ENCODE data around the gene IL36RN.

IL36RN gene

DNA sequence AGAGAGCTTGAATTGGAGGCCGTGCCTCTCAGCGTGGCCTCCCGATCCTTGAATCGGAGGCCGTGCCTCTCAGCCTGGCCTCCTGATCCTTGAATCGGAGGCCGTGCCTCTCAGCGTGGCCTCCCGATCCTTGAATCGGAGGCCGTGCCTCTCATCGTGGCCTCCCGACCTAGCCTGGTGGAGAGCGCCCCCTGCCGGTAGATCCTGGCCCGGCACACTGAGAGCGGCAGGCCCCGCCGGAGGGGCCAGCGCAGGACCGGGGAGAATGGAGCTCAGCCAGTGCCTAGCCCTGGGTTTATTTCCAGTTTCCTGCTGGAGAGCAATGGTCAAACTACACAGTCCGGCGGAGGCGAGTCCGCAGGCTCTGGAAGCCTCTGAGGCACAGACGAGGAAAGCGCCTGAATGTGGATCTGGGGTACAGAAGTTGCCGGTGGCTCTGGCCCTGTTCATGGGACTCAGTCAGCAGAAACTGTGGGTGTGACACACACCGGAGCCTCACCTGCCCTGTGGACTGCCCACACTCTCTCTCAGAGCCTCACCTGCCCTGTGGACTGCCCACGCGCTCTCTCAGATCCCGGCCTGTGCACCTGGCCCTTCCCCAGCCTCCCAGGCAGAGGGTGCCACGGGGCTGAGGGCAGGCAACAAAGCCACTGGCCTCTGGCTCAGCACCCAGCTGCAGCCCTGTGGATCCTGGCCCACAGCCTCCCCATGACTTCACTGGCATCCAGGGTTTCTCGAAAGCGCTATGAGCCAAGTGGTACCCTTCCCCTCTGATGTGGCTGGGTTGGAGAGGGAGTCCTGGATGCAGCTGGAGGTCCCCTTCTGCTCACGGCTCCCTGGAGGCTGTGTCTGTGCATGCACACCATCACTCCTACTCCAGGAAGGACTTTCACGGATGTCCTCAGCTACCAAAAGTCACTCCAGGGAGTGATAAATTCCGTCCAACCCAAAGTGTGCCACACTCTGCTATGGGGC, 7.8 kb upstream of the IL36RN start:
- no peak for DNase-seq

DNA sequence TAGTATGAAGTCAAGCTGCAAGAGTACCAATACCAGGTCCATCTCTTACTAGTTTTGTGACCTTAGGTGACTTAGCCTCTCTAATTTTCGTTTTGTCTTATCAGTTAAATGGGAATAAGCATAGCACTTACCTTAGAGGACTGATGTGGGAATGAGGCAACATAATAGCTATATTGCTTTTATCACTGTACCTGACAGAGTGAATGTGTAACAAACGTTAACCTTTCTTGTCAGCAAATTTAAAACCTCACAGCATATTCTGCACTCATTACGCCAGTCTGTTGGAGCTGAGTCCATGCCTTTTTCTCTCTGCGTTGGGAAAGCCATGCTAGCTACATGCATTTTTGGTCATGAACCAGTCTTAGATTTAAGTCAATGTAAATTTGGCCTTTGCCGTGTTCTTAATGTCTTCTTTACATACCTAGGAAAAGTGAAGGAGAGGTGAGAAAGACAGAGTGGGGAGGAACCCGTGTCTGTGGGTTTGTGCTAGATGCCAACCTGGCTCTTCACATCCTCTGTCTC, 6.5 kb upstream of the IL36RN start, which contains the start of gene IL36B:
IL36B (minus strand) TSS at position 472 of the 522 bp plus-strand sequence.
- no peak for DNase-seq

DNA sequence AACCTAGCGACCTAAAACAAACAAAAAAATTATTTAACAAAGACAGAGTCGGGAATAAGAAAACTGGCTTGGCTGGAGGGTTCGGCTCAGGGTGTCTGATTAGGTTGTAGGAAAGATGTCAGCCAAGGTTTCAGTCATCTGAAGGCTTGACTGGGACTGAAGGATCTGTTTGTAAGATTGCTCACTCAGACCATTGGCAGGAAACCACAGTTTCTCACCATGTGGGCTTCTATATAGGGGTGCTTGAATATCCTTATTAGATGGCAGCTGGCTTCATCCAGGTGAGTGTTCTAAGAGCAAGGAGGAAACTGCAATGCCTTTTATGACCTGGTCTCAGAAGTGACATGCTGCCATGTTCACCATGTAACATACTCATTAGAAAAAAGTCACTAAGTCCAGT, 5.3 kb upstream of the IL36RN start:
- no peak for DNase-seq

DNA sequence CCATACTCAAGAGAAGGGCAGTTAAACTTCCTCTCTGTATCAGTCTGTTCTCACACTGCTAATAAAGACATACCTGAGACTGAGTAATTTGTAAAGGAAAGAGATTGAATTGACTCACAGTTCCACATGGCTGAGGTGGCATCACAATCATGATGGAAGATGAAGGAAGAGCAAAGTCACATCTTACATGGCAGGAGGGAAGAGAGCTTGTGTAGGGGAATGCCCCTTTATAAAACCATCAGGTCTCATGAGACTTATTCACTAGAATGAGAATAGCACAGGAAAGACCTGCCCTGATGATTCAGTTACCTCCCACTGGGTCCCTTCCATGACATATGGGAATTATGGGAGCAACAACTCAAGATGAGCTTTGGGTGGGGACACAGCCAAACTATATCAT, 4.9 kb upstream of the IL36RN start:
- no peak for DNase-seq

DNA sequence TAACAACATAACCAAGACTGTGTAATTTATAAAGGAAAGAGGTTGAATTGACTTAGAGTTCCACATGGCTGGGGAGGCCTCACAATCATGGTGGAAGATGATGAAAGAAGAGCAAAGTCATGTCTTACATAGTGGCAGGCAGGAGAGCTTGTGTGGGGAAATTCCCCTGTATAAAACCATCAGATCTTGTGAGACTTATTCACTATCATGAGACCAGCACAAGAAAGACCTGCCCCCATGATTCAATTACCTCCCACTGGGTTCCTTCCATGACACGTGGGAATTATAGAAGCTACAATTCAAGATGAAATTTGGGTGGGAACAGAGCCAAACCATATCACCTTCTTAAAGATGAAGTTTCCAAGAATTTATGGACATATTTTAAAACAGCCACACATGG, 2.5 kb upstream of the IL36RN start:
- no peak for DNase-seq

DNA sequence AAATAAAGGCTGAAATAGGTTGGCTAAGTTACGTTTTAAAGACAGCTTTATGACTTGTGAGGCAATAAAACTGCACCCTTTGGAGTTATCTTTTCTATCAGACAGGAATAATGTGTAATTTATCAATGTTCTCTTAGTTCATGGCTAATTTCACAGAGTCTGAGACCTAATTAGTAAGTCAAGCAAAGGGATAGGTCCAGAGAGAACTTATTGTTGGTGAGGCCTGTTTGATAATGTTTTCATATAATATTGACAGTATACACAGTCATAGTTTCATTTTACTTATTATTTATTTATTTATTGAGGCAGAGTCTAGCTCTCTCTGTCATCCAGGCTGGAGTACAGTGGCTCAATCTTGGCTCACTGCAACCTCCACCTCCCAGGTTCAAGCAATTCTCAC, 1.9 kb upstream of the IL36RN start:
- DNase-seq: no peak

DNA sequence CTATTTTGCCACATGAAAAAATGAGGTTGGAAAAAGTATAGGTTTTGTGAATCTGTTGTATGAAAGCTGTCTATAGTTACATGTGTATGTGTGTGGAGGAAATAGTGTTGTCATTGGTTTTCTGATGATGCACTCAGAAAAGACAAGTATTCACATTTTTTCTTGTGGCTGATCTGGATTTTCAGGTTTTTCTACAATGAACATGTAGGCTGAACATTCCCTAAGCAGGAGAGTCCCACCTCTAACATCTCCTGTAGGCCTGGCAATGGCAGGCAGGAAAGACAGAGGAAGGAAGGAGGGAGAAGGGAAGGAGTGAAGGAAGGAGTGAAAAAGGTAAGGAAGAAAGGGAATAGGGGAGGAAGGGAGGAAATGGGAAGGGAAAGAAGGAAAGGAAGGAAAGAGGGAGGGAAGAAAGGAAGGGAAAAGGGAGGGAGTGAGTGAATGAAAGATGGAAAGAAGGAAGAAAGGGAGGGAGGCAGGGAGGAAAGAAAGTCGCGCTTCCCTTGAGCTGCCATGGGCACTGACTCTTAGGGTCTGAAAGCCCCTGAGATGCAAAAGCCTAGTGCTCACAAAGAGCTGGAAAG, 495 bp upstream of the IL36RN start:
- no peak for DNase-seq

DNA sequence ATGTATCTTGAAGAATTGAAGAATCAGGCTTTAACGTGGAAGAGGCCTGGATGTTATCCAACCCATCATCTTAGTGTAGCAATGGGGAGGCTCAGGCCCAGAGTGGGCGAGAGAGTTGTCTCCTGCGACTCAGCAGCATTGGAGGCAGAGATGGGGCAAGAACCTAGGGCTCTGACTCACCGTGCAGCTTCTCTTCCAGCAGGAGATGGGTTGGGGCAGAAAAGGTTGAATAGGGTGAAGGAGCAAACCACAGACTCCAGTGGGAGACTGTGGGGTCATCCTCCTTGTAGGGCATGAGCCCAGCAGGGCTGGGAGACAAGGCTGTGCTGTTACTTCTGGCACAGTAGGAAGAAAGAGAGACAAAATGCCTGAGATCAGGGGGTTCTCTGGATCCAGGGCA, 1.4 kb downstream of the IL36RN start:
- no peak for DNase-seq

DNA sequence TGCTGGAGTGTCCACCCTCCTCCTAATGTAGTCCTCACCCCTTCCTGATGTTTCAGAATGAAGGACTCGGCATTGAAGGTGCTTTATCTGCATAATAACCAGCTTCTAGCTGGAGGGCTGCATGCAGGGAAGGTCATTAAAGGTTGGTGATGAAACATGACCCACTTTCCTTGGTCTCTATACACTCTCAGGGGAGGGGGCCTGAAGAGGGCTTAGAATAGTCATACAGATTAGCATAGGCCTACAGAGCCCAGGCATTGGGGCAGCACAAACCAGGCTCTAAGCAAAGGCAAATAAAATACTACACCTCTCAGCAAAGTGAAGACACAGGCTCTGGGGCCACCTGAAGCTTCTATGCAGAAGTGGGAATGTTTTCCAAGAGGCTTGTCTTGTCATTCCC, 1.8 kb downstream of the IL36RN start:
- DNase-seq: no peak

DNA sequence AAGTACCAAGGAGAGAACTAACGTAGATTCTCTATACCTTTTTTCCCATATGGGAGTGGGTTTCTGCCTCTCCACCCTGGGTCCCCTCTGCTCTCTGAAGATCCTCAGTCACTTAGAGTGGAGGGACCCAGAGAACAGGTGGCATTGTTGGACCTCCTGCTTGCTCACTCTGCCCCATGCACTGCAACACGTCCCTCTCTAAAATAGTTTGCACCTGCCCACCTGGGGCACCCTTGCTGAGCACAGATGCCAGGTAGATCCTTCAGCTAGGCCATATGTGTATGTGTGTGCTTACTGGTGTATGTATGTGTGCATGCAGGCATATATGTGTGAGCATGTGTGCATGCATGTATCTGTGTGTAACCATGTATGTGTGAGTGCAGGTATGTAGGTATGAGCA, 2.2 kb downstream of the IL36RN start:
- DNase-seq: no peak

DNA sequence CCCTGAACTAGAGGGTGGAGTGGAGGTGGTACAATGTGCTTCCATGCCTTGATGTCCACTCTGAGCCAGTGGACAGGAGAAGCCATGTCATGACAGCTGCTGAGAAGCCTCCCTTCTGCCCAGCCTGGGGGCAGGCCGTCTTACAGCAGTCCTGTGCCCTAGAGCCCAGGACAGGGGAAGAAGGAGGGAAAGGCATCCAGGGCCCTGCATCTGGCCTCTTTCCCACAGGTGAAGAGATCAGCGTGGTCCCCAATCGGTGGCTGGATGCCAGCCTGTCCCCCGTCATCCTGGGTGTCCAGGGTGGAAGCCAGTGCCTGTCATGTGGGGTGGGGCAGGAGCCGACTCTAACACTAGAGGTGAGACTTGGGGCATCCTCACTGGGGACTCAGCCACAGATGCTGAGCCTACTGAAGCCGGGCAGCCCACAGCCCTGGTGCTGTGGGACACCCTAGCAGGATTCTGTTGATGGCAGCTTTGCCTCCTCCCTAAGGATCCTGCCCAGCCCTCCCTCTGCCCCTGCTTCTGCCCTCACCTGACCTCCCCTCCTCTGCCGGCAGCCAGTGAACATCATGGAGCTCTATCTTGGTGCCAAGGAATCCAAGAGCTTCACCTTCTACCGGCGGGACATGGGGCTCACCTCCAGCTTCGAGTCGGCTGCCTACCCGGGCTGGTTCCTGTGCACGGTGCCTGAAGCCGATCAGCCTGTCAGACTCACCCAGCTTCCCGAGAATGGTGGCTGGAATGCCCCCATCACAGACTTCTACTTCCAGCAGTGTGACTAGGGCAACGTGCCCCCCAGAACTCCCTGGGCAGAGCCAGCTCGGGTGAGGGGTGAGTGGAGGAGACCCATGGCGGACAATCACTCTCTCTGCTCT, 3.1 kb downstream of the IL36RN start:
- no peak for DNase-seq

DNA sequence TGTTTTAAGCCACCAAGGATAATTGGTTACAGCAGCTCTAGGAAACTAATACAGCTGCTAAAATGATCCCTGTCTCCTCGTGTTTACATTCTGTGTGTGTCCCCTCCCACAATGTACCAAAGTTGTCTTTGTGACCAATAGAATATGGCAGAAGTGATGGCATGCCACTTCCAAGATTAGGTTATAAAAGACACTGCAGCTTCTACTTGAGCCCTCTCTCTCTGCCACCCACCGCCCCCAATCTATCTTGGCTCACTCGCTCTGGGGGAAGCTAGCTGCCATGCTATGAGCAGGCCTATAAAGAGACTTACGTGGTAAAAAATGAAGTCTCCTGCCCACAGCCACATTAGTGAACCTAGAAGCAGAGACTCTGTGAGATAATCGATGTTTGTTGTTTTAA, 5.3 kb downstream of the IL36RN start:
- DNase-seq: no peak

DNA sequence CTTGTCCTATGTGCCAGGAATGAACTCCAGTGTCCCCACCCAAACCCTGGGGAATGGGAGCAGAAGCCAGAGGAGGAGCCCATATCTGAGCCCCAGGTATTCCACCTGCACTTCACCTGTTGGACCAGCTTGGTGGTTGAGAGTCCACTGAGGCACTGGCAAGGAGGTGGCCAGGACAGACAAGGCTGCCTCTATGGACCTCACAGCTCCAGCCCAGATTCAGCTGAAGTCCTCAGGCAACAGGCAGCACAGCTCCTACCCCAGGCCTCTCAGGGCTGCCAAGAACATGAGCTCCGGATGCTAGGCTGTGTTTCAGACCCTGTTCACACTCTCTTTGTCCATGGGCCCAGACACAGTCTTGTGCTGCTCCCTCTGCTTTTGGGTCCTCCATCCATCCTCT, 5.9 kb downstream of the IL36RN start:
- no peak for DNase-seq

DNA sequence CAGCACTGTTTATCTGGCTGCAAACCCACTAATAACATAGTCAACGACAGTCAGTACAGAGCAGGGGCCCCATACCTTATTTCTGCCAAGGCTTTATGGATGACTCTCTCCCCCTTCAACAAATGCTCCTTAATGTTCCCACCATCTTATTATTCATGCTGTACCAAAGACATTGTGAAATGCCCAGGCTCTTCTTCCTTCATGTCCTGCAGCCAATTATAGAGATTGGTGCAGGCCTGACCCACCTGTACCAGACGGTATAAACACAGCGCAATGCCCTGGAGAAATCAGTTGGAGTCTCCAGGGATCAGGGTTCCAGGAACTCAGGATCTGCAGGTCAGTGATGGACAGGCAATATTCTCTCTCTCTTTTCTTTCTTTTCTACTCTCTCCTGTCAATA, 8.7 kb downstream of the IL36RN start, which contains the start of gene IL1F10:
IL1F10 (plus strand) TSS at position 290 of the 400 bp plus-strand sequence. CDS start 4,769 bp downstream, outside the sequence.
- DNase-seq: no peak

DNA sequence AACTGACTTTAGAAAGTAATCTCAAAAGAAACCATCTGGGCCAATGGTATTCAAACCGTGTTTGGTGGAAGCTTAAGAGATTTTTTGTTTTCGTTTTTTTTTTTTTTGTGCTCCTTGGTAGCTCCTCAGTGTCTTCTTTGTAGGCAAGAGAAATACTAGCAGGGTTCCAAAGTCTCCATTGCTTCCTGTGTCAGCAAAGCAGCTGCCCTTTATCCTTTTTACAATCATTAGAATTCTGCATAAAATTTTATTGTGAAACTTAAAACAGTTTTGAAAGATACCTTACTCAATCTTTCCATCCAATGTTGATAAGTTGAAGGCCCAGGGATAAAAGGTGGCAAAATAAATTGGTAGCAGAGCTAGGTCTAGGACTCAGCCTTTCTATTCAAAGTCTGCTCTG, 9.3 kb downstream of the IL36RN start:
- no peak for DNase-seq

DNA sequence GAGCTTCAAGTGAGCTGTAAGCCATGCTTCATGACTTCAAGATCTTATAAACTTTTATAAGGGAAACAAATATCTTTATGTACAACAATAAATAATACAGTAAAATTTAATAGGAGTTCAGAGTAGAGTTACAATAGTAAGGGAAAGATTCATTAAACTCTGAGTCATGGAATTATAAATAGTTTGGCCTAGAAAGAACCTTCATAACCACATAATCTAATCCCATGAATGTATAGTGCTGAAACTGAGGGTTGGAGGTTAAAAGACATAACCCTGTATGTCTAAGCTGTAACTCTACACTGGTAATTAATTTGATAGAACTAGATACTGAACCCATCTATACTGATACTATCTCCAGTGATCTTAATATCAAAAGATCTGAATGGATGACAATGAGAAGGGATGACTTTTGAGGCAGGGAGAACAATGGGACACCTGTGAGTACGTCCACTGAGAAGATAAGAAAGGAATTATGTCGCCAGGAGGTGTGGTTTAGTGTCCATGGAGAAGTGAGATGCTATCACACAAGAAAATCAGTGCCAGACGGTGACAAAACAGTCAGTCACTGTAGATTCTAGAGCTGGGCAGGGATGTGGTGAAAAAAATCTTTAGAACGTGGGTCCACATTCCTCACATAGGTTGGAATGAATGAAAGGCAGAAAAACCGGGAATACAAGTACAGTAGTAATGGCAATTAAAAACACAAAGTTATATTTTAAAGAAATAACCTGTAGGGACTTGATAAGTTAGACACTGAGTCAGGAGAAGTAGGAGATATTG, 9.9 kb downstream of the IL36RN start:
- no peak for DNase-seq

DNA sequence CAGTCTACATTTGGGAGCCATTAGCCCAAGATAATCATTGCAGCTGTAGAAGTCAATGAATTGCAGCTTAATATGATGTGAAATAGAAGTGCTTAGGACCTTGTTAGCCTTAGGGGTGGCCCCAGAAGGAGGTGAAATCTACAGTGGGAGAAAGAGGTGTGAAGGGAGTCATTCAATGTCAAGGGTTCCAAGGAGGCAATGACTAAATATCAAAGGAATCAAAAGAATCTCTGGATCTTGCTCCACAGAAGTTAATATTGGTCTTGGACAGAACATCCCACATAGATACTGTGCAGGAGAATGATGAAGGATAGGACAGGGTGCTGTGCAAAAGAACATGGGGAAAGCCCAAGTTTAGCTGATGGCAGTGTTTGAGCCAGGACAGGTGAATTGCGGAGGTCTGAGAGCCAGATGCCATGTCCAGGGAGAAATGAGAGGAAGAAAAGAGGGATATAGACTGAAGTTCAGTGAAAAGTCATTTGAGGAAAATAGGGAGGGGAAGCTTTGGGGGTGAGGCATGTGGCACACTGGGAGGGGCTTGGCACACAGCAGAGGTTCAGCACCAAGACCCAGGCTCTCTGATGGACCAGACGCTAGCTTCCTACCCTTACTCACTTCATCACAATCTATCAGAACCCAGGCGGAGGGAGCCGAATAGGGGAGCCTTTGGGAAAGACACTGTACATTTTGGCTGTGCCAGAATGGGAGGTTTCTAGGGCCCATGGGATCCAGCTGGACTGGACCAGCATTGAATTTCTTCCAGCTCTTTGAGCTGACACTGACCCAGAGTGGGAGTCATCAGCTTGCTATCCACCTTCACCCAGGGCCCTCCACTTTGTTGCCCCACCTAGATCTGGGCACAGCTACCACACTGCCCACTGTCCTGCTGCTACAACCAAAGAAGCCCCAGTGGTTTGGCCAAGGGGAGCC, 10.9 kb downstream of the IL36RN start:
- no peak for DNase-seq

DNA sequence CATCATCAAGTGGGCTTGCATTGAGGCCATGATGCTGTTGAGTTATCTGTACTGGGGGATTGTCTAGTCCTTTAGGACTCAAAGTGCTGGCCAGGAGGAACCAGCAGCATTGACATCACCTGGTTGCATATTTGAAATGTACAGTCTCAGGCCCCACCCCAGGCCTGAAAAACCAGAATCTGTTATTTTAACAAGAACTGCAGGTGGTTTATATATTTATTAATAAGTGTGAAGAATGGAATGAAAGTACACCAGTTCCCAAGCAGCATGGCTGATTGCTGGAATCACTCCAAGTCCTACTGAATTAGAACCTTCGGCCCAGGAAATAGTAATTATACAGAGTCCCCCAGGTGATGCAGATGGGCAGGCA, 11.6 kb downstream of the IL36RN start:
- DNase-seq: no peak

DNA sequence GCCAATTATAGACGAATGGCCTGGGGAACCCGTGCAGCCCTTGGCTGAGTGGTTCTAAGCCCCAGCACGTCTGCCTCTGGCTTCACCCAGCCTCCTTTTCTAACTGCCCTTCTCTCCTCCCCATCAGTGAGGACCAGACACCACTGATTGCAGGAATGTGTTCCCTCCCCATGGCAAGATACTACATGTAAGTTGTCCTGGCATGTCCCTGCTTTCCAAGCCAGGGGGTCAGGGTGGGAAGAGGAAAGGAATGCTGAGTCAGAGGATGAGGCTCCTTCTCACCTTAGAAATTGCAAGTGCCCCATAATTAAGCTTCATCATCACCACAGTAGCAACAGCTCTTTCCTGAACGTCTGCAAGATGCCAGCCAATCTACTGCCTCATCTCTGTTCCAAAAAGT, 13.6 kb downstream of the IL36RN start:
- DNase-seq: no peak

DNA sequence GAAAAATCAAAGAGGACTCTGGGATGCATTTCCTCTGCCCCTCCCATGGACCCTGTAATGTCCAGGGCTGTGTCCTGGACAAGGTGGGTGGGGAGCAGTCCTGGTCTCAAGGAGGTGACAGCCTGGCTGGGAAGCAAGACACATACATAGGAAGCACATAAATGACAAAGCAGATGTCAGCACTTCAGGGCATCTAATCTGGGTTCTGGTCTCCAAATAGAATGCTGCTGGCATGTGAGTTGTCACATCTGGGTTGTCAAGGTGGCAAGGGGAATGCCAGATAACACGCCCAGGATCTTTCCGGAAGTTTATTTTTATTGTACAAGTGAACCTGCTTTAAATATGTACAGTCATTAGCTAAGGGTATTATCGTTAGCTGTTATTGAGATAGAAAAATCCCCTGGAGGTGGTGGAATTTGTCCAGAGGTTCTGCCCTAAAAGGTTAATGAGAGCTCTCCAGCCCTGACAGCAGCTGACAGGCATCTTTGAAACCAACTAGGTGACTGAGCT, 14.4 kb downstream of the IL36RN start:
- no peak for DNase-seq

DNA sequence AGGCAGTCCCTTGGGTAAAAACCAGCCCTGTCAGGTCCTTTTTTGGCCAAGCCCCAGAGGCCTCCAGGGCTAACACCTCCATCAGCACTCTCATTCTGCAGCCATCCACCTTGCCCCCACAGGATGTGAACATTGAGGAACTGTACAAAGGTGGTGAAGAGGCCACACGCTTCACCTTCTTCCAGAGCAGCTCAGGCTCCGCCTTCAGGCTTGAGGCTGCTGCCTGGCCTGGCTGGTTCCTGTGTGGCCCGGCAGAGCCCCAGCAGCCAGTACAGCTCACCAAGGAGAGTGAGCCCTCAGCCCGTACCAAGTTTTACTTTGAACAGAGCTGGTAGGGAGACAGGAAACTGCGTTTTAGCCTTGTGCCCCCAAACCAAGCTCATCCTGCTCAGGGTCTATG, 16.0 kb downstream of the IL36RN start:
- no peak for DNase-seq

Measured in CD4-positive, alpha-beta T cell treated with Interleukin-15 for 1 hour (primary cell).